OCI-LY7 (cell line): Measurements from ENCODE around the gene BTBD2.

ENCODE experiments used
- CTCF ChIP-seq: fragments of 200-600 bp; sonication (generic); conservative IDR thresholded peaks from 2 replicates; pipeline ENCODE4 v1.5.1; 2014; ENCODE audit warnings: mild to moderate bottlenecking, antibody characterized with exemption, low read length, moderate library complexity, mixed read lengths
- EZH2phosphoT487 ChIP-seq: fragments of 200-600 bp; sonication (generic); IDR thresholded peaks from 2 replicates; pipeline ENCODE4 v1.6.1; 2018; ENCODE audit warnings: low read depth, borderline replicate concordance, mild to moderate bottlenecking, mixed run types, antibody characterized with exemption, low read length, moderate library complexity, mixed read lengths

GRCh38 chr19:1961000-1961883, 54.3 kb downstream of the BTBD2 start:
- TF ChIP-seq CTCF (no peak), EZH2phosphoT487 (no peak)
